ENCODE results near the gene SNX3.
"Not testable (repeated sequence)": the region's sequence is repeated elsewhere in the genome, so short reads cannot be mapped to it uniquely, and the experiment has no call there.

Gene SNX3

DNA sequence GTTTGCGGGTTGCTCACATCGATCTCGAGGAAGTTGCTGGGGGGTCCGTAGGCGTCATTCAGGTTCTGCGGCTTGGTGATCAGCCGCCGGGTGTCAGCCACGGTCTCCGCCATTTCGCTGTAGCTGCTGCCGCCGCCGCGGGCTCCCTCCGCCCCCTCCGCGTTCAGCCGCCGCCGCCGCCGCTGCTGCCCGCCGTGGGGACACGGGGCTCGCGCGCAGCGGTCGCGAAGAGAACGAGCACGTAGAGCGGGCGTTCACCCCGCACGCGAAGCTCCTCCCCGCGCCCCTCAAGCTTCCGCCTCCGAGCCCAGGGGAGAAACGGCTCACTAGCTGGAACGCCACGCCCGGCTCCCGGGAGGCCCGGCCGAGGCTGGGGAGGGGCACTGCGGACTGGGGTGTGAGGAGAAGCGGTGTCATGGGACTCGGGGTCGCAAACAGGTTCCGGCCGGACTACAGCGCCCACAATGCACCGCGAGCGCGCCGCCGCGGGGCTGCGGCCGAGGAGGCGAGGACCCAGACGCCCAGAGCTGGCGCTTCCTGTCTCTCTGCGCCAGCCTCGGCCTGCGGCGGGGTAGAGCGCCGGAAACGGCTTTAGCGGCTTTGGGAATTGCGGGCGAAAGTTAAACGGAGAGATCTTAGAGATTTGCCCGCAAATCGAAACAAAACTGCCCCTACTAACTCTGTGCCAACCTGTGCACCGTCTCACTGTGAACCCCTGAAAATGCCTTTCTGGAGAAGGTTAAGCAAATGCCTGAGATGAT is at the start of gene SNX3:
TSS of gene SNX3 (minus strand) at position 232 of the 761 bp plus-strand sequence. CDS start at position 113, 119 bp downstream.
- peak within 1 kb of the TSS; percentile 68 for H3K4me3 ChIP-seq (ENCODE audit: low read depth, low read length)
- no peak for TF ChIP-seq CTCF (IDR thresholded peaks at IDR 0.05; ENCODE audit: low read depth, low read length, missing control alignments)
- peak; percentile 93 for DNase-seq (ENCODE audit: low read depth)

DNA sequence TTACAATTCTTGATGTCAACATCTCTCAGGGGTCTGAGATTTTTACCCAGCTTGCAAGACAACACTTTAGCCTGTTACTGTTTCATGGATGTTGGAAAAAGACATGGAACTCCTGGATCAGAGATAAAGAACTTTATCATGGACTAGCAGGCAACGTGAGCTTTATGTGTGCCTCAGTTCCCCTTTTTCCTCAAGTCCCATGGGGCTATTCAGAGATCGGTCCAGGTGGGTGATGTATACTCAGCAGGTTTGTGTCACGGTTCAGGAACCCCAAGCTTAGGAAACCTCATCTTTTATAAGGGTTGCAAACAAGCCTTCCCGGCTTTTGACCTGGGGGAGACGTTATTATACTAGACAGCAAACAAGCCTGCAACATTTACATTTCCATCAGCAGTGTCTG is 49.0 kb upstream of the SNX3 start:
- no peak for TF ChIP-seq CTCF (IDR thresholded peaks at IDR 0.05; ENCODE audit: low read depth, low read length, missing control alignments)
- no peak overlapping the region for H3K4me3 ChIP-seq (ENCODE audit: low read depth, low read length)
- no peak for DNase-seq (ENCODE audit: low read depth)

DNA sequence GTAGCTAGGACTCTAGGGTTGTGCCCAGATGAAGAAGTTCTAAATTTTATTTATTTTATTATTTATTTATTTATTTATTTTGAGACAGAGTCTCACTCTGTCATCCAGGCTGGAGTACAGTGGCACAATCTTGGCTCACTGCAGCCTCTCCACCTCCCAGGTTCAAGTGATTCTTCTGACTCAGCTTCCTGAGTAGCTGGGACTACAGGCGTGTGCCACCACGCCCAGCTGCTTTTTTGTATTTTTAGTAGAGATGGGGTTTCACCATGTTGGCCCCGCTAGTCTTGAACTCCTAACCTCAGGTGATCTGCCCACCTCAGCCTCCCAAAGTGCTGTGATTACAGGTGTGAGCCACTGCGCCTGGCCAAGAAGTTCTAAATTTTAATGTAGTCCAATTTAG is 47.8 kb upstream of the SNX3 start:
- DNase-seq (ENCODE audit: low read depth): peak; percentile 13
- not testable (repeated sequence) for H3K4me3 ChIP-seq (ENCODE audit: low read depth, low read length)

DNA sequence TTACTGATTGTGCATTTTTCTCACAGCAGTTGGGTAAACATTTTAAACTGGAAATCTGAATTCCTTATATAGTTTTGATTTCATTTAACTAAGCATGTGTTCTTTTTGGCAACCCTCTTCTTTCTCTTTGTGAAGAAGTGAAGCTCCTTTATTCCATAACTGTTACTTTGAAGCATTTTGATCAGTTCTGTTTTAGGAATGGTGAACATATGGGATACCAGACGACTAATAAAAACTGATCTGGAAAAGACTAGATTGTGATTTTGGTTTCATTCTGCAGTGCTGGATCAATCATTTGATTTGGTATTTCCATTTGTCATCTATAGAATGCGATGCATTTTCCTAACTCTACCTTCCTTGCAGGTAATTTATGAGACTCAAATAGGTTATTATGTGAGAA is 43.8 kb upstream of the SNX3 start:
- no peak overlapping the region for H3K4me3 ChIP-seq (ENCODE audit: low read depth, low read length)
- TF ChIP-seq CTCF (IDR thresholded peaks at IDR 0.05; ENCODE audit: low read depth, low read length, missing control alignments): no peak
- no peak for DNase-seq (ENCODE audit: low read depth)

- no peak for DNase-seq (ENCODE audit: low read depth)
- TF ChIP-seq CTCF (IDR thresholded peaks at IDR 0.05; ENCODE audit: low read depth, low read length, missing control alignments): no peak
- H3K4me3 ChIP-seq (ENCODE audit: low read depth, low read length): no peak overlapping the region
Observed at GRCh38 chr6:108302386-108302785, 41.5 kb upstream of the SNX3 start.

DNA sequence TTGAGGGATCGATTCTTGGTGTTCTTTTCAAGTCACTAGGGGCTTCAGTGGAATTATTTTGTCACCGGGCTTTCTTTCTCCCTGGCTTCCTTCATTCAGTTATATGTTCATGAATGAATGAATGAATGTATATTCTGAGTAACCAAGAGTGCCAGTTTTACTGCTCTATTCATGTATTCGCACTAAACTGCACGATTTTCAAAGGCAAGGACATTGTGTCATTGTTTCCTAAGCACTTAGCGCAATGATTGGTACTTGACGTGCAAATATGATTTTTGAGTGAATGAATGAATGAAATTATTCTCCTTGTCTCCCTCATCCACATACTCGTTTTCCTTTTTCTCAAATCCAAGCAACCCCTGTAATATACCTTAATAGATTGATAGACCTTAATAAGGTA is 34.8 kb upstream of the SNX3 start:
- peak overlapping the region; percentile 82 for H3K4me3 ChIP-seq (ENCODE audit: low read depth, low read length)
- no peak for TF ChIP-seq CTCF (IDR thresholded peaks at IDR 0.05; ENCODE audit: low read depth, low read length, missing control alignments)
- DNase-seq (ENCODE audit: low read depth): no peak

- peak; percentile 60 for DNase-seq (ENCODE audit: low read depth)
- no peak for TF ChIP-seq CTCF (IDR thresholded peaks at IDR 0.05; ENCODE audit: low read depth, low read length, missing control alignments)
- H3K4me3 ChIP-seq (ENCODE audit: low read depth, low read length): peak within 1 kb of the TSS; percentile 82
Observed at GRCh38 chr6:108294727-108295625, 34.1 kb upstream of the SNX3 start, which contains the start of gene AFG1L. Gene AFG1L (plus strand): TSS chr6:108295054. CDS start chr6:108295080, 26 bp downstream.

All from GM12864 (cell line).